AG10803 (cell line): ENCODE results near the gene CD7.
"Not testable (repeated sequence)": the region's sequence is repeated elsewhere in the genome, so short reads cannot be mapped to it uniquely, and the experiment has no call there.

Experiments used
- DNase-seq: peaks from one replicate; pipeline ENCODE4 v3.0.0; 2010; ENCODE audit warnings: low read depth
- H3K4me3 ChIP-seq: 2 replicates; pipeline ENCODE4 v1.5.1; 2011; ENCODE audit warnings: mild to moderate bottlenecking, low read length, control low read depth
- TF ChIP-seq, protein P1 (sequence below): conservative IDR thresholded peaks from 2 replicates; pipeline ENCODE4 v1.5.1; 2011; ENCODE audit warnings: mild to moderate bottlenecking, low read length, control low read depth, inconsistent platforms

Gene CD7

DNA sequence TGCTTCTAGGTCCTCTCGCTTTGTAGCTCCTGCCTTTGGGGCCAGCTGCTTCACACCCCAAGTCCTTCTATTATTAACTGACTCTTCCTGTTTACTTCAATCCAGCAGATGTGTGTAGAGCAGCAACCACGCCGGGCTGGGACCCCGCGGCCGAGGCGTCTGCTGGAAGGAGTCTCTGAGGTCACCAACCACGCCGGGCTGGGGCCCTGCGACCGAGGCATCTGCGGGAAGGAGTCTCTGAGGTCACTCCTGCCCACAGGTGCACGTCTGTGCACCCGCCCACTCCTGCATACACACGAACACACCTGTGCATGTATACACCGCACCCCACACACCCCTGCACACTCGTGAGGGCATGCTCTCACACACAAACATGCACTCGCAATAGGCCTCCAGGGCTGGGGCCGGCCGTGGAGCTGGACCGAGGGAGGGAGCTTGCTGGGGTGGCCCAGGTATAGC is 33.9 kb upstream of the CD7 start:
- H3K4me3 ChIP-seq = no peak overlapping the region
- no peak for DNase-seq
- TF ChIP-seq, protein P1, sequence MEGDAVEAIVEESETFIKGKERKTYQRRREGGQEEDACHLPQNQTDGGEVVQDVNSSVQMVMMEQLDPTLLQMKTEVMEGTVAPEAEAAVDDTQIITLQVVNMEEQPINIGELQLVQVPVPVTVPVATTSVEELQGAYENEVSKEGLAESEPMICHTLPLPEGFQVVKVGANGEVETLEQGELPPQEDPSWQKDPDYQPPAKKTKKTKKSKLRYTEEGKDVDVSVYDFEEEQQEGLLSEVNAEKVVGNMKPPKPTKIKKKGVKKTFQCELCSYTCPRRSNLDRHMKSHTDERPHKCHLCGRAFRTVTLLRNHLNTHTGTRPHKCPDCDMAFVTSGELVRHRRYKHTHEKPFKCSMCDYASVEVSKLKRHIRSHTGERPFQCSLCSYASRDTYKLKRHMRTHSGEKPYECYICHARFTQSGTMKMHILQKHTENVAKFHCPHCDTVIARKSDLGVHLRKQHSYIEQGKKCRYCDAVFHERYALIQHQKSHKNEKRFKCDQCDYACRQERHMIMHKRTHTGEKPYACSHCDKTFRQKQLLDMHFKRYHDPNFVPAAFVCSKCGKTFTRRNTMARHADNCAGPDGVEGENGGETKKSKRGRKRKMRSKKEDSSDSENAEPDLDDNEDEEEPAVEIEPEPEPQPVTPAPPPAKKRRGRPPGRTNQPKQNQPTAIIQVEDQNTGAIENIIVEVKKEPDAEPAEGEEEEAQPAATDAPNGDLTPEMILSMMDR = no peak

DNA sequence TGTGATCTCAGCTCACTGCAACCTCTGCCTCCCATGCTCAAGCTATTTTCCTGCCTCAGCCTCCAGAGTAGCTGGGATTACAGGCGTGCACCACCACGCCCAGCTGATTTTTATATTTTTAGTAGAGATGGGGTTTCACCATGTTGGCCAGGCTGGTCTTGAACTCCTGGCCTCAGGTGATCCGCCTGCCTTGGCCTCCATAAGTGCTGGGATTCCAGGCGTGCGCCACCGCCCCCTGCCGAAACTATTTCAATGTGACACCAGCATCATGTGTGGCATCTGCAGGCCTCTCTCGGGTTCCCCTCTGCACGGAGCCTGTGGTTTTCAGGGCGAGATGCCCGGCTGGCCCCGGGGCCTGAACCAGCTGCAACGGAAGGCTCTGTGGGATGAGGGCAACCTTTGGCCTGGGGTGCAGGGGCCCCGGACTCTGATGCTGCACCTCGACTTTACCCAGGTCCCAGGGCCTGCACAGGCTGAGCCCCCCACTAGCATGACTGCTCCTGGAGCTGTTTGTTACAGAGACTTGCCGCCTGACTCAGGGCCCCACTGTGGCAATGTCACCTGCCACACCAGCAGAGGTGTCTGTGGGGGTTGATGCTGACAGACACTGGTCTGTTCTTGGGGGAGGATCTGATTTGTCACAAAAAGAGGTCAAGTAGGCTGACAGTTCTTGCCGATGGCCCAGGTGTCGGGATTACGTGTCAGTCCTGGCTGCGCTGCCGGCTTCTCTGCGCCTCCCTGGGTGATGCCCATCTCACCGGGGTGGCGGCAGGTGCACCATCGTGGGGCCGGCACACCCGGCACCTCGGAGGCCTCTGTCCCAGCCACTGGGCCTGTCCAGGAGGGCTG is 33.0 kb upstream of the CD7 start:
- DNase-seq = peak; percentile 28
- no peak overlapping the region for H3K4me3 ChIP-seq

DNA sequence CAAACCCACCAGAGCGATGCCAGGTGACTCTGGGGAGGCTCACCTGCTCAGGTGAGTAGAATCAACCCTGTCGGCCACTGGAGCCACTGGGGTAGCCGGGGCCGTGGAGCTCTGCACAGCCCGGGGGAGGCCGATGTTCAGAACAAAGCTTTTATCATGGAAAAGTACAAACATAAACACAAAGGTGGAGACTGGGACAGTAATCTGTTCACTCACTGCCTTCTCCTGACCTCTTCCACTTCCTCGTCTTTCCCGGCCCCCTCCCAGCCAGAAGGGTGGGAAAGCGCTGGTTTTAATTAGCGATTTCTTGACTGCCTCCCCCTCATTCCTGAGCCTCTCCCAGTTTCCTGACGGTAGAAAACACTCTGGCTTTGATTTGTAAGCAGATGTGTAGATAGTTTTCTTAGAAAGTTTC is 31.9 kb upstream of the CD7 start:
- H3K4me3 ChIP-seq = no peak overlapping the region
- TF ChIP-seq, protein P1 = no peak
- peak; percentile 84 for DNase-seq

More for the DNA sequence above, 33.0 kb upstream of the CD7 start:
- TF ChIP-seq, protein P1 = 0 out of 2 replicates have a peak, but pooled peaks have one; percentile 6

DNA sequence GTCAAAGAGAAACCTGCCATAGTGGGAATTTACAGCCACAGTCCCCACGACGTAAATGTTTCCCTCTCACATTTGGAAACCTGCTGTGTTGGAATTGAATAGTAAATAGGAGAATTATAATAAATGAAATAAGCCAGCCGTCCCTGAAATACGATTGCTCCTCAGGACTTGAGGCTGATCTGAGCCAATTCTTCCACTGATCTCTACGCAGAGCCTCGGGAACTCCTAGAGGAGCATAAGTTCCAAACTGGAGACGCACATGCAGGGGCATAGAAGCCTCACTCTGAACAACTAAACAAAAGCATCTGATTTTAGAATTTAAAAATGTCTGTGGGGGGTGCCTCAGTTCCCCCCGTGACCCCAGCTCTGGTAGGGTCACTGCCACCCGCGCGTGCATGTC is 31.5 kb upstream of the CD7 start:
- peak; percentile 19 for DNase-seq
- no peak overlapping the region for H3K4me3 ChIP-seq
- TF ChIP-seq, protein P1 = no peak

DNA sequence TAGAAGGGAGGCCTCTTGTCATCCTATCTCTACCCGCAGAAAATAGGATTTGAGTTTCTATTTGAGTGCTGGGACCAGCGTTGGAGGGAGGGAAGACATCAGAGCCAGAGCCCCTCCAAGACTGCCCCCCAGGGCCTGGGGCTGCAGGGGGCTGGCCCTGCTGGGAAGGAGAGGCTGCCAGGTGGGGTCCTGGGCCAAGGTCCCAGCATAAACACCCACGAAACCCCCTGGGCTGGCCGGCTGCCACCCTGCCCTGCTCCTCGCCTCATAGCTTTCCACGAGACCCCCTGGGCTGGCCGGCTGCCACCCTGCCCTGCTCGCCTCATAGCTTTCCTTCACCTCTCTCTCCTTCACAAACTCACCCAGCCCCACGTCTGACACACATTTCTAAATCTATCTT is 31.0 kb upstream of the CD7 start:
- DNase-seq = no peak
- TF ChIP-seq, protein P1 = no peak

DNA sequence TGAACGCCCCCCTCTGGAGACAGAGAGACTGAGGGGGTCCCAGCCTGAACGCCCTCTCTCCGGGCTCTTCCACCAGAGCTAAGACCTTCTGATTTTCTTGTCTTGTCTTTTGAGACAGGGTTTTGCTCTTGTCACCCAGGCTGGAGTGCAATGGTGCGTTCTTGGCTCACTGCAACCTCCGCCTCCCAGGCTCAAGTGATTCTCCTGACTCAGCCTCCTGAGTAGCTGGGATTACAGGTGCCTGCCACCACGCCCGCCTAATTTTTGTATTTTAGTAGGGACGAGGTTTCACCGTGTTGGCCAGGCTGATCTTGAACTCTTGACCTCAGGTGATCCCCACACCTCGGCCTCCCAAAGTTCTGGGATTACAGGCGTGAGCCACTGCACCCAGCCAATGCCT is 30.6 kb upstream of the CD7 start:
- not testable (repeated sequence) for DNase-seq, H3K4me3 ChIP-seq

More for the DNA sequence above, 31.0 kb upstream of the CD7 start:
- H3K4me3 ChIP-seq = no peak overlapping the region

DNA sequence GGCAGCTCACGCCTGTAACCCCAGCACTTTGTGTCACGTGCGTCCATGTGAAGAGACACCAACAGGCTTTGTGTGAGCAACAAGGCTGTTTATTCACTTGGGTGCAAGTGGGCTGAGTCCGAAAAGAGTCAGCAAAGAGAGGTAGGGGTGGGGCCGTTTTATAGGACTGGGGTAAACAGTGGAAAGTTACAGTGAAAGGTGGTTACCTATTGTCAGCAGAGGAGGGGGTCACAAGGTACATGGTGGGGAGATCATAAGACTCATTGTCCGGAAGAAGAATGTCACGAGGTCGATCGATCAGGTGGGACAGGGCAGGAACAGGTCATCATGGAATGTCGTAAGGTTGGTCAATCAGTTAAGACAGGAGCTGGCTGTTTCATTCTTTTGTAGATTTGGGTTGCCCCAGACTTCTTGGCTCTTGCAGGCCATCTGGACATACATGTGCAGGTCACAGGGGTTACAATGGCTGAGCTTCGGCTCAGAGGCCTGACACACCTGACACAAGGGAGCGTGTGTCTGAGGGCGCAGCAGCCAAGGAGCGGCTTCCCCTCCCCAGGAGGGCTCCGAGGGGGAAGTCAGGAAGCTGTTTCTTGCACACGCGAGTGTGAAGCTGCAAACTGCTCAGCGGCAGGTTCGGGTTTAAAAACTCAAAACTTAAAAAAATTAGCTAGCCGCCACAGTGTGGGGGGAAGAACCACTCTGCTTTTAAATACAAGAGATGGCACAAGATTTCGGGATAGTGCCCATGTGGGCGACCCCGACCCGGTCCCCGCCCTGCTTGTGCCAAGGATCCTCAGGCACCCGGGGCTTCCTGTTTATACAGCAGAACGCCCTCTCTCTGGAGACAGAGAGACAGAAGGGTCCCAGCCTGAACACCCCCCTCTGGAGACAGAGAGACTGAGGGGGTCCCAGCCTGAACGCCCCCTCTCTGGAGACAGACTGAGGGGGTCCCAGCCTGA is 29.2 kb upstream of the CD7 start:
- H3K4me3 ChIP-seq = no peak overlapping the region
- TF ChIP-seq, protein P1 = no peak
- no peak for DNase-seq
